SKM-1 (cell line): ENCODE data around the gene HS1BP3.

Experiments
- DNase-seq: peaks from one replicate; lab custom pipeline; 2025; ENCODE audit not compliant: unreplicated experiment; lab: John Stamatoyannopoulos, UW

Gene HS1BP3

DNA sequence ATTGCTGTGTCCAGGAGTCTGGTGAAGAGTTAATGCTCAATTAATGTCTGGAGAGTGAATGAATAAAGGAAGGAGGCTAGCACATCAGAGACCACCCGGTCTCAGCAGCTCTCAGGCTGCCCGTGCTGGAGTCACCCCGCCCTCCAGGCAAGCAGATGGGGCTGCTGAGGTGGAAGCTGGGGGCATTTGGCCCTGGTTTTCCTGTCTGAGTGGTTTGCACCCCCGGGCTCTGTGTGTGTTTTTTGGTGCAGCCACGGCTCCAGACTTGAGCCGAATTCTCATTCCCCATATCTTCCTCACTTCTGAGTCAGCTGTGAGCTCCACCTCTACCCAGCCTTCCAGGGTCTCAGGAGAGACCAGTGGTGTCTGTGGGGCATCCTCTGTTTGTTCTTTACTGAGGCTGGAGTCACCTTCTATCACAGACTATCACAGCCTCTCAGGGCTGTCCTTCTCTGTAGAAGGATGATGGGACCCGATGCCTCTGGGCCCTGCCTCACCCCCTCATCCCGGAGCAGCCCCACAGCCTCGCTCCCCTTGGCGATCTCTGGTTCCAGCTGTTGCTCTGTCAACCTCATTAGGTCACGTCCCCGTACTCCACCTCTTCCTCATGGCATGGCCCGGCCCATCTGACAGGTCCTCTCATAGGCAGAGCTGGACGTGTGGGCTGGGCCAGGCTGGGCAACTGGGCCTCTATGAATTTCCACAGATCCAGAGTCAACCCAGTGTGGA is 60.8 kb downstream of the HS1BP3 start:
- no peak for DNase-seq

DNA sequence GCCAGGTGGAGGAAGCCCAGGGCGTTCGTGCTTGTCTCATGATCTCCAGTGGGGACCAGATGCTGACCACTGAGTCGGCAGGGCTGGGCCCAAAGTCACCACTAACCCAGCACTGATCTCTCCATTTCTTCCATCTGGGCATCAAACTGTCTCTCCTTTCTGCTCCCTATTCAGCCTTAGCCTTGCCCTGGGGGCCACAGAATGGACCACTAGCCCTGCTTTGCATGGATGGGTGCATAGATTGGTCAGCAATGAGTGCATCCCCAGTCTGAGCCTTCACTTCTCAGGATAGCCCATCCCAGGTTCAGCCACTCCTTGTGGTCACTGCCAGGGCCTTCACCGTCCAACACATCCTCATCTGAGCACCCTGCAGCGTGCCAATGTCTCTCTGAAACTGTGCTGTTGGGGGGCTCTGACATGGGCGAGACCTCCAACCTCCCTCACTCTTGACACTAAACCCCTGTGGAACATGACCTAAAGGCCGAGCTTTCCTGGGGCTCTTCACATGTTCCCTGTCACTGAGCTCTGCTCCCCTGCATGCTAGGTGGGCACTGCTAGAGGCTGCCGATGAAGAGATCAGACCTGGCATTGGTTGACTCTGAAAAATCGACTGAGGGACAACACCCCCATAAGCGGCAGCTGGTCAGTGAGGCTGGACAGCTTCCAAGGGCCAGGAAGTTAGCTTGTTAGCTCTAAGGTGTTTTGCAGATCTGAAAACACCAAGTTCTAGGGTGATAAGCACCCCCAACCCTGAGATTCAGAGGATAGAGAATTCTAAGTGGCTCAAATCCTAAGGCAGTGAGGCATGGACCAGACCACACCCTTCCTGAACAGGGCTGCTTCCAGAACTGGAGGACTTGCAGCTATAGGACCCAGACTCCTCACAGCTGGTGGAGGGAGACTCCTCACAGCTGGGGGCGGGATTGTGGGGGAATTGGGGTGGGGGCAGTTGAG is 61.7 kb downstream of the HS1BP3 start:
- no peak for DNase-seq

DNA sequence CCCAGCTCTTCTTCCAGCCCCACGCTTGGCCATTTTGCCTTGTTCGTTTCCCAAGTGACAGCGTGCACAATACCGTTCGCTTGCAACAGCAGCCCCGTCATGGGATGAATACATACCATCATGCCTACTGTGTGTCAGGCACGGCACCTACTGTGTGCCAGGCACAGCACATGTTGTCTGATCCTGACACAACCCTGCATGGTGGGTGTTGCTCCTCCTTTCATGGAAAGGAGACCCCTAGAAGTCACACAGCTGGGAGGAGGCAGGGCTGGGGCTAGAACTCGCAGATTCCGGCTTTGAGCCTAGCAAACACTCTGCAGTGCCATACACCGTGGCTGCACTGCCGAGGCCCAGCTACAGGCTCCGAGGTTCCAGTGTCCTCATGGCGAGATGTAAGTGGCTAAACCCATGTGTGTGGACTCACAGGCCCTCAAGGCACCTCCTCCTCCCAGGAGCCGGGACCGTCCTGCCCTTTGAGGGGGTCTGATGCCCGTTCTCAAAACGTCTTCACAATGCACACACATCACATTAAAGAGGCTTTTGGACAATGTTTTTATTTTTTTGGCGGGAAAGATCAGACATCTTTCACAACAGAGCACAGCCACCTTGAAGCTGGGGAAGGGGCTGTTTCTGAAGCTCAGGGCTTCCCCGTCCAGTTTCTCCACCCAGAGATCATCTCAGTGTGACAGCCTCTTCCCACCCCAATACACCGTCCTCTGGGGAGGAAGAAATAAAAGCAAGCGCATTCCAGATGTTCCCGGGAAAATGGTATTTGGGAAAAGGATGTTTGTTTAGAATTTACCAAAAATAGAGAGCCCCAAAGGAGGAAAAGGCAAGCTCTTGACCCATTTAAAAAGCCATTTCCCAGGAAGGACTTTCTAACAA is 64.9 kb downstream of the HS1BP3 start:
- no peak for DNase-seq

DNA sequence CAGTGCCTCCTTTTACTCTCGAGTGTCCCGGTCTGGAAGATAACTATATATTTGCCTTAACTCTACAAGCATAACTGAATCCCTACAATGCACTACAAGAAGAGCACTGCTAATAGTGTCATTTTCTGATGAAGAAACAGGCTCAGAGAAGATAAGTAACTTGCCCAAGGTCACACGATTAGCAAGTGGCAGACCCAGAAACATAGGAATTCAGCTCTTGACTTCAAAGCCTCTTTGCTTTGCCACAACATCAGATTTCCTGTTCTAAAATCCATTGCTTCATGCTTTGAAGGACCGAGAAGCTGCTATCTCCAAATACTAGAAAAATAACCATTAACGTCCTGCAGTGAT is 65.6 kb downstream of the HS1BP3 start:
- DNase-seq = no peak

DNA sequence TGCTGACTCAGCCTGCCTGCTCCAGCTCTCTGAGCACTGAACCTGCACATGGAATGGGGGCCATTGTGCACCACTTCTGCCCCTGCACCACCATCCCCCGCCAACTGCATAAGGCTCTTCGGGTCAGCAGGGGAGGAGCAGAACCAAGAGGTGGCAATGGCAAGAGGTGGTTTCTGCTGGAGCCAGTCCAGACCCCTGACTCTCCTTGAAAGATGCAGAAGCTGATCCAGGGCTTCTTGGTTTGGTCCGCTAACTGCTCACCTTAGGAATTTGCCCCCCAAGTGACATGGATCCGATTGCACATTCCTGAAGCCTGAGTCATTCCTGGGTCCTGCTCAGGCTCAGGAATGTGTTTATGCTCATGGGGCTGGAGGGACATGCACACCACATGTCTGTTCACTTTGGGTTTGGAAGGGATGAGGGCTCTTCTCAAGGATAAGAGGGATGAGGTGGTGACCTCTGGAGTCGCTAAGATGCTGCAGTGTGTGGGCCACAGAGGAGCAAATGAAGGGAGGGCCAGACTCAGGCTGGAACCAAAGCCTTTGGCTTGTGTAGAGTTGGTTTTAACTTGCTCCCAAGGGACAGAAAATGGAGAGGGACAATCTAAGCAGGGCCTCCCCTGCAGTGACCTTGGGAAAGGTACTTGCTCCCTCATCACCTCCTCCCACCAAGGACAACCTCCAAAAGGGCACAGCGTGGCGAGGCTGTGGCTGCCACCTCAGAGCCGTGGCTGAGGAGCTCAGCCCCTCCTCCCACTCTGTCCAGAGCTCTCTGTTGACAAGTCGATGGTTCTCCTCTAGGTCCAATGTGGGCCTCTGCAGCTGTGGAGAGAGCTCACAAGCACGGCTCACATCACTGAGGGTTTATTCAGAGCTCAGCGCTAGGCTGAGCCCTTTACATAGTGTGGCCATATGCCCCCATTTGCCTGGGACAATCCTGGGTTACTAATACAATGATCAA is 66.2 kb downstream of the HS1BP3 start:
- DNase-seq = no peak

DNA sequence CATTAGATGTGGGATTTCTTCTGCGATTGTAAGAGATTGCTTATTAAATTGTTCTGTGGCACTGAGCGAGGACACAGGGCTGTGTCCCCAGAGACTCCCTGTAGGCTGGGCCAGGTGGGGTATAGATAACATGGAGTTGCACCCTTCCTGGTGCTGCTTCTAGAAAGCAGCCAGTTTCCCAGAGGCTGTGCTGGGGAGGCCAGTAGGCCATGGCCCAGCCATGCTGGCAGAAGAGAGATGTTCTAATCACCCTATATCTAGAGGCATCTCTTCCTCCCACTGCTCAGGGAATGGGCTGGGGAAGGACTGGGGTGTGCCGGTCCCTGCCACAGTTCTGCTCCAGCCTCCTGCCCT is 66.9 kb downstream of the HS1BP3 start:
- no peak for DNase-seq

DNA sequence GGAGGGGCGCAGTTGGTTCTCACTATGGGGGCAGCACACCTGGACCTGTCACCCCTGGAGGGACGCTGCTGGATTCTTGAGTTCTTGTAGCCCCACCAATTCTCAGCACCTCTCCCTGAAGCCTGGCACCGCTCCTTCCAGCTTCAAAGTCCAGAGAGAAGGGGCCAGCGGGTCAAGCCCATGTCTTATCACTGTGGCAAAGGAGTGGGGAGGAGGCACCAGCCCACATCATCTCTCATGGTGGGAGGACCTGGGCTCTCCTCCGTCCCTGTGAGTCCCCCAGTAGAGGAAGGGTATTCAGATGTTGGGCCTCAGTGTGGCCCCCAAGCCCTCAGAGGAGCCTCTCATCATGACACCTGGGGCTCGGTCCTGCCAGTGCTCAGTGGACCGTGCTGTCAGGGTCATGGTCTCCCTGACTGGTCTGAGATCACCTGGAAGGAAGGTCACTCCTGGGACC is 67.4 kb downstream of the HS1BP3 start:
- DNase-seq = no peak

DNA sequence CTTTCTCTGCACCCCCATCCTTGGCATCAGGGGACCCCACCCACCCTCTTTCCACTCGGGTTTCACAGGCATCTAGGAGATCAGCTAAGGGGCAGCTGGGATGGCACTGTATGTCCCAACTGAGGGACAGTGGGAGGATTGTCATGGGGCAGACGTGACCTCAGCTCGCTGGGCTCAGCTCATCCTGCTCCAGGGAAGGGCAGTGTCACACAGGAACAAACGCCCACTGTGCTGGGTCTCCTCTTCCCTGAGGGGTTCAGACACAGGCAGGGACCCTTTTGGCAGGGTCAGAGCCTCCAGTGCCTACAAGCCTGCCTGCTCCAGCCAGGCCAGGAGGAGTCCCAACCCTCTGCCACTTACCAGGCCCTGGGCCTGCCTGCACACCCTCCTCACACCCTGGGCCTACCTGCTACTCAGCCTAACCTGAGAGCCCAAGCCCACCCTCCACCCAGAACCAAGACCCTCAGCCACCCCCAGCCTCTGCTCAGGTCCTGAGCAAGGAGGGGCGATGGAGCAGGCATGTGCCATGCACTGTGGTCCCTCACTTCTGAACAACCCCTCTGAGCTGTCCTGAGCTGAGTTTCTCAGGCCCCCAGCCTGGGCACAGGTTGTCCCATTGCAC is 68.2 kb downstream of the HS1BP3 start:
- no peak for DNase-seq

DNA sequence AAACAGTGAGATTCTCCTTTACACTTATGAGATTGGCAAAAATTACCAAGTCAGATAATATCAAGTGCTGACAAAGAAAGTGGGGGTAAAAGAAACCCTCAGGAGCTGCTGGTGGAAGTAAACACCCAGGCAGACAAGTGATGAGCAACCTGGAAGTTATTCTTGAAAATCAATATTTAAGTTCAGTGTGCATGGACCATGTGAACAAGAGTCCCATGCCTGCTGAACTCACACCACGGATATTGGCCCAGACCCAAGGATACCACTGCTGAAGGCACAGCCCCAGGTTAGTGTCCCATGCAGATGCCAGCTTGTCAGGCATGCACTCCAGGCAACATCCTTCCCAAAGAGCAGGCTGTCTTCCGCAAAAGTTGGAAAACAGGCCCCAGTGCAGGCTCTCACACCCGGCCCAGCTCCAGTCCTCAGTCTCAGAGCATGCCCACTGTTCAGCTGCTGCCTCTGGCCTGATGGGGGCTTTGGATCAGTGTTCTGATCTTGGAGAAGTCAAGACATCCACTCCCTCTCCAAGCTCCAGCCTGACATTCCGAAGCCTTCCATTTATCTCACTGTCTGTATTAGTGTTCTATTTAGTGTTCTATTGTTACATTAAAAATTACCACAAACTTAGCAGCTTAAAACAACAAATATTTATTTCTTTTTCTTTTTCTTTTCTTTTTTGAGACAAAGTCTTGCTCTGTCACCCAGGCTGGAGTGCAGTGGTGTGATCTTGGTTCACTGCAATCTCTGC is 70.0 kb downstream of the HS1BP3 start:
- no peak for DNase-seq

DNA sequence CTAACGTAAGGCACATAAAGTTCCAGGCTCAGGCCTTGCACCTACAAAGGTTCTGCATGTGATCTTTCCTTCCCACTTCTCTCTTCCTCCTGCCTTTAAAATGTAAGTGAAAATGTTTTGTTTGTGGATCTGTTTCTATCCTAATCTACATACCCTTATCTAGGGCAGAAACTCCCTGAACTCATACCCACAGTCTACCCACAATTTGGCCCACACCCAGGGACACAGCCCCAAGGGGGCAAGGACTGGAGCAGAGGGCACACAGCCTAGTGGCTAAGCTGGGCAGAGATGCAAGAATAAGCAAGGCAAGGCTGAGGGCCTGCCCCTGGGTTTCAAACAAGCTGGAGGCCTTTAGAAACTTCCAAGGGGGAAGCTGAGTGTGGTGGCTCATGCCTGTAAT is 71.0 kb downstream of the HS1BP3 start:
- DNase-seq = no peak

DNA sequence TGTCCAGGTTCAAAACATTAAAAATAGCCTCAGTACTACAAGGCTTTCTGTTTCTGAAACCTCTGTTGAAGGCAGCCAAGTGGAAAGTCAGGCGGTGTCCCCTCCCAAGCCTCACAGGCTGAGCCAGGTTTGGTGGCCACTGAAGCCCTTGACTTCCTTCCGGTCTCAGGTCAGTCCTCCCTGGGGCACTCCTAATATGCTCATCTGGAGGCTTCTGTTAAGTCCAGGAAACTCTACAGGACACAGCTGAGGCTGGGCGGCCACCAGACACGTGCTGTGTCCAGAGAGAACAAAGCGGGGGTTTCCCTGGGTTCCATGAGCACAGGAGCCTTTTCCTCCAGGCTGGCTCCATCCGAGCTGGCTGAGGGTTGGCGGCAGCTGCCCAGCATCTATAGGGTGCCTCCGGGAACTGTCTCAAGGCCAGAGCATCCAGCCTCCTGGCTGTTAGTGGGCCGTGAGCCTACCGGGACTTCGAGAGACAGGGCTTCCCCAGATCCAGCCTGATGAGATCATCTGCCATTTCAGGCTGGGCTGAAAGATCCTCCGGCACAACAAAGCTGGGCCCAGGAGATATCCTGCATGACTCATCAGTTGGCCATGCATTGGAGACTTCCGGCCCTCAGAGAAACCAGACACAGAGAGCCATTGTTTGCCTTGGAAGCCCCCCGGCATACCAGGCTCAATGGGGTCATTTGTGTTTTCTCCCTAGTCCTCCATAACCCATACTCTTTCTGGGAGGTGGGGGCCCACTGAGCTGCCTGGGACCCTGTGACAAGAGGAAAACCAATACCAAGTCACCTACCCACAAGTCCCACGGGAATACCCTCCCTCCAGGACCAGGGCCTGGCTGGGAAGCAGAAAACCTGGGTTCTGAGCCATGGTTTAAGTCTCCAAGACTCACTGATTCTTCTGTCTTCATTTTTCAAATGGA is 71.7 kb downstream of the HS1BP3 start:
- DNase-seq = no peak

DNA sequence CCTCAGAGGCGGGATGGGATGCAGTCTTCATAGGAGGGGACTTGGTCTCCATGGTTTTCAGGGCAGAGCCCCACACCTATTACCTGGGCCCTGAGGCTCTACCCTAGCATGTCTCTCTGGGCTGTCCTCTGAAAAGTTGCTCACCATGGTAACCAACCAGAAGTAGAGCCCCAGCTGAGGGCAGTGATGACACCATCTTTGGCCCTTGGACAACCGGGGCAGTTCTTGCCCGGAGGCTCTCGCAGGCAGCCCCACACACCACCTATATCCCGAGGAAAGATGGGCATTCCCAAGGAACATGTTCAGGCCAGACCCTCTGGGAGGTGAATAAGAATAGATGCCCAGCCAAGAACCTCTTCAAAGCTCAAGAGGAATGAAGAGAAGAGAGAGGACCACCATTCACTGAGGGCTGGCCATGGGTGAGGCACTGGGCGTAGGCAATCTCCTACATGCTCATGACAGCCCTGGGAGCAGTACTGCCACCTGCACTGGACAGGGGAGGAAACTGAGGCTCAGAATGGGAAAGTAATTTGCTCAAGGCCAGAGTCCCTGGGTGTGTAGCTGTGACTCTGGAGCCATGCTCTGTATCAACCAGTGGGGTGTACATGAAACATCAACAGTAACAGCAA is 72.5 kb downstream of the HS1BP3 start:
- no peak for DNase-seq

DNA sequence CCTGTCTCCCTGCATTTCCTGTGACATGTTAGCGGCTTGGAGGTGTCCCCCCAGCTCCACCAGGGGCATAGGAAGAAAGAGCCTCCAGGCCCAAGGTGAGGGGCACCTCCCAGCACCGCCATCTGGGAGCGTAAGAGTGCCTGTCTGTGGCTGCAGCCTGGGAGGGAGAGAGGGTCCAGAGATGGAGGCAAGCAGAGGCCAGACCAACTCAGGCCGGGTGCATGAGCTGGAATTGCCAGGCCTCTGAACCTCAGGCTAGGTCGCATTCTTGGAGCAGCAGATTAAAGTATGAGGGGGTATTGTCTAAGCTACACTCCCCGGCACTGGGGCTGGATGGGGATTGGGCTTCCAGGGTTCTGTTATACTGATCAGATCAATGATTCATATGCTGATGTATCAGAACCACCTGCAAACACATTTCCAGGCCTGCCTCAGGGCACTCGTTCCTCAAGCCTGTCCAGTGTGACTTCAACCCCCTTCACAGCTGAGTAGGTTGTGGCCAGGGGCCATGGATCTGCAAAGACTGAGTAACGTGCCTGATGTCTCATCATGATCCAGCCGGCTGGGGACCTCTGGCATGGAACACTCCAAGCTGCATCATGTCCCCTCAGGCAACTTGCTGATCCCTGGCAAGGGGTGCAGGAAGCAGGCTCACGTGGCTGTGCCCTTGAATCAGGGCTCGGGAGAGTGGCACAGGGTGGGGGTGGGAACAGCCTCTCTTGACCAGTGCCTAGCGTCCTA is 73.2 kb downstream of the HS1BP3 start:
- no peak for DNase-seq

DNA sequence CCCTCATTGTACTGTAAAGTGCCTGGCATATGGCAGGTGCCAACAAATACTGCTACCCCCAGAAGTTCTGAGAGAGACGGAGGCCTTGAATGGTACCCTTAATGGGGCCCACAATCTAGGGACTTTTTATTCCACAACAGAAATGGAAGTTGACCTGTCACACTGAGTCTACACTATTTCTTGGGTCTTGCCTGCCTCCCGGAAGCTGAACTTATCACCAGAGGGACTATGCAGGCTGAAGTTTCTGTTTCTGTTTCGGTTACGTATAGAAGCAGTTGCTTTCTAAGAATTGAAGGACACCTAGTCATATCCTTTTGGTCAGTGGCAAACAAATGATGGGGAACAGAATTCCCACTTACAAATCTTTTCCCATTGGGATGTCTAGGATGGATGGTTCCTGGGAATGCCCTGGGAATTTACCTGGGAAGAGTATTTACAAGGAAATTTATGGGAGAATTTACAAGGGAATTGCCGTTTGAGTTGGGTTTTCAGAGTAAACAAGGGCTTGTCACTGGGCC is 74.2 kb downstream of the HS1BP3 start:
- DNase-seq = no peak

DNA sequence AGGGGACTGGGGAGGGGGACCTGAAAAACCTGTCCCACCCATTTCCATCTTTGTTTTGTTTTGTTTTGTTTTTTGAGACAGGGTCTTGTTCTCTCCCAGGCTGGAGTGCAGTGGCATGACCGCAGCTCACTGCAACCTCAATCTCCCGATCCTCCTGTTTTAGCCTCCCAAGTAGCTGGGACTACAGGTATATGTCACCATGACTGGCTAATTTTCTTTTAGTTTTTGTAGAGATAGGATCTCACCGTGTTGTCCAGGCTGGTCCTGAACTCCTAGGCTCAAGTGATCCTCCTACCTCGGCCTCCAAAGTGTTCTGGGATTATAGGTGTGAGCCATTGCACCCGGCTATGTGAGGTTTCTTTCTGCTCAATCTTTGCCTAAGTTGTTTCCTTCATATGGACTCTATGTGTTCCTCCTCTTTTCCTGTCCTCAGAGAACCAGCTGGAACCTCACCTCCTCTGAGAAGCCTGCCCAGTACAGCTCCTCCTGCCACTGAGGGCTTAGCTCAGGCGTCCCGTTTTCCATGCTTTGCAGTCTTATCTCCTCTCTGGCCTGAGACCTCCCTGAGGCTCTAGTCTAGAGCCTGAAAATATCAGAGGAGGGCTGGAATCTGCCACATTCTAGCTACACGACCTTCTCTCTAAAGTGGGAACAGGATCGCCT is 74.8 kb downstream of the HS1BP3 start:
- no peak for DNase-seq

DNA sequence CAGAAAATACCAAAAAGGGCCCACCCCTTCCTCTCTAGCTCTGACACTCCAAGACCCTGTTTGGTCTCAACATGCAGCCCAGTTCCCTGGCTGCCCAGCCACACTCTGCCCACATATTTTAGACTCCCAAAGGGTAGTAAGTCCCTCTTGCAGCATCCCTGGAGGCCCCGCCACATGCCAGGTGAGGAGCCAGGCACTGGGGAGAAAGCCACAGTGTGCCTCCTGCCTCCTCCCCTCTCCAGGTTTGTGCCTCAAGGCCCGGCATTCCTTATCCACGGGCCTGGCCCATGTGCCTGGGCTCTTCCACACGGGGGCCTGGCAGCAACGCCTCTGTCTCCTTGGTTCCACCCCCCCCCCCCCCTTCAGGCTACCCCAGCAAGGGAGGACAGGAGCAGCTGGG is 75.5 kb downstream of the HS1BP3 start:
- no peak for DNase-seq
